ENCODE measurements around the gene LZTS3. TPM values are rescaled to one million over a fixed set of nuclear protein-coding genes. Genes with fewer than 3 reads are reported as not detected.
A peak's percentile ranks its signal among the peaks of the same experiment; 100 is the strongest.
"Not testable (repeated sequence)": the region's sequence is repeated elsewhere in the genome, so short reads cannot be mapped to it uniquely, and the experiment has no call there.

The LZTS3 gene
- polyA plus RNA-seq, 5 donors, result 7.4 to 12.0 (median 8.3) TPM

- no peak for DNase-seq
These were observed 20.7 kb upstream of the LZTS3 start for GRCh38 chr20:3193806-3194616.

DNA sequence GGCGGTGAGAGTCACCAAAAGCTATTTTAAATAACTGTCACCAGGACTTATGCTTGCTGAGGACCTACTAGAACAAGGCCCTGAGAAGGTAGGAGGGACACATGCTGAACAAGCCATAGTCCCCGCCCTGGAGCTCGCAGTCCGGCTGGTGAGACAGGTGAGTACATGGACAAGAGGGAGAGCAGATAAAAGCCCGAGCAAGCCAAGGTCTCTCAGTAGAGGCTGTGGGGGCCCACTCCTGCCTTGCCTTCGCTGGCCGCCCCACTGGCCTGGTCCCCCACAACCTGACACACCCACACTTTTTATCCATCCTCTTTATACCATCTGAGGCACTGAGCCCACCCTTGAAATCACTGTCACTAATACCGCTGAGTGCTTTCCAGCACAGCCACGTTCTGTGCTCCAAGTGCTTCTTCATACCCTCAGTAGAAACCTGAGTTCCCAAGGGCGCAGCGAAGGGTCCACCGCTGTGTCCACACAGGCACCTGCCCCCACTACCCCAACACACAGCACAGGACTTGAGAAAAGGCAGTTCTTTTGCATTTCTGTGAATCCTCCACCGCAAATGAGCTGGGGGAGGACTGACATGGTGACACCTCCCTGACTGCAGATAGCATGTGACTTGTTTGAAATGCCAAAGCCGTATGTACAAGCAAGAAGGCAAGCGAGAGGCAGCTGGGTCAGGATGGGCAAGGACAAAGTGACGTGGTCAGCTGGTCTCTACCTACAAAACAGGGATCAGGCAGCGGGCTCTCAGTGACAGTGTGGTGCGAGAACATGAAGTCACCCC lies 19.1 kb upstream of the LZTS3 start:
- no peak for DNase-seq

DNA sequence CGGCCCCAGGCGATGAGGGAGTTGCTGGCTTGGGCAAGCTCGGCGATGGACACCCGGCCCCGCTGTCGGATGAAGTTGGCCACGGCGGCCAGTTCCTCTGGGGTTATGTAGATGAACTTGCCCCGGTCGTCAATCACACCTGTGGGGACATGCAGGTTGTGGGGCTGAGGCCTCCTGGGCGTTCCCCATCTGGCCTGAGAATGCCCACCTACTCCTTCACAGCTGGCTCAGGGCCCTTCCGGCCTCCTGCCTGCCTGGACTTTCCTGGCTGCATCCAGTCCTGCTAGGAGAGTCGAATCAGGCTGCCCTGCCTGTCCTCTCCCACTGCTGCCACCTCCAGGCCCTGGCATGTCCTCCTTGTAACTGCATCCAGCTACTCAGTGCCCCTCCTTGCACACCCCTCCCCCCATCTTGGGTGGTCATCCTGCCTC lies 17.3 kb upstream of the LZTS3 start:
- DNase-seq, result no peak

GRCh38 chr20:3189561-3190131 lies 16.3 kb upstream of the LZTS3 start:
- no peak for DNase-seq

DNA sequence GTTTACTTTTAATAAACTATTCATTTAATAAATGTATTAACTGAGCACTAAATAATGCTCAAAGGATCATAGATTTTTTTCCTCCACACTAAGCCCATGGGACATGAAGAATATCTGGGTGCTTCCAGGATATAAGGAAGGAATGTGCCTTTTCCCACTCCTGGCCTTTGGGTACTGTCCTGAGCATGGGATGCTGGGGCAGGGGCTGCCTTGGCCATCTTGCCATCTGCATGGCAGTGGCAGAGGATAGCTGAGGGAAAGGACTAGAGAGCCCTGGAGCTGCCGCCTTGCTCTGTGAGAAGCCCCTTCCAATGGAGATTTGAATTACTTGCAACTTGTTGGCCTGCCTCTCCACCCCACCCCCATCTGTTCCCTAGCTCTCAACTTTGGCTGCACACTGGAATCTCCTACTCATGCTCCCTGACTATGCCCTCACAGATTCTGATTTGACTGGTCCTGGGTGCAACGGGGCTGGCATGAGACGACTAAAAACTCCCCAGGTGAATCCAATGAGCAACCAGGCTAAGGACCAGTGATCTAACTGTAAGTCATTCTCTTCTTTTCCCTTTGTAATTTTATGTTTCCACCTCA lies 15.6 kb upstream of the LZTS3 start:
- no peak for DNase-seq

DNA sequence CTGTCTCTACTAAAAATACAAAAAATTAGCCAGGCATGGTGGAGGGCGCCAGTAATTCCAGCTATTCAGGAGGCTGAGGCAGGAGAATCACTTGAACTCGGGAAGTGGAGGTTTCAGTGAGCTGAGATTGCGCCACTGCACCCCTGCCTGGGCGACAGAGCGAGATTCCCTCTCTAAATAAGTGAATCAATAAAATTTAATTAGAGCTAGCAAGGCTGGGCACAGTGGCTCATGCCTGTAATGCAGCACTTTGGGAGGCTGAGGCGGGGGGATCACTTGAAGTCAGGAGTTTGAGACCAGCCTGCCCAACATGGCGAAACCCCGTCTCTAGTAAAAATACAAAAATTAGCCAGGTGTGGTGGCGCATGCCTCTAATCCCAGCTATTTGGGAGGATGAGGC lies 14.5 kb upstream of the LZTS3 start:
- DNase-seq, result not testable (repeated sequence)

DNA sequence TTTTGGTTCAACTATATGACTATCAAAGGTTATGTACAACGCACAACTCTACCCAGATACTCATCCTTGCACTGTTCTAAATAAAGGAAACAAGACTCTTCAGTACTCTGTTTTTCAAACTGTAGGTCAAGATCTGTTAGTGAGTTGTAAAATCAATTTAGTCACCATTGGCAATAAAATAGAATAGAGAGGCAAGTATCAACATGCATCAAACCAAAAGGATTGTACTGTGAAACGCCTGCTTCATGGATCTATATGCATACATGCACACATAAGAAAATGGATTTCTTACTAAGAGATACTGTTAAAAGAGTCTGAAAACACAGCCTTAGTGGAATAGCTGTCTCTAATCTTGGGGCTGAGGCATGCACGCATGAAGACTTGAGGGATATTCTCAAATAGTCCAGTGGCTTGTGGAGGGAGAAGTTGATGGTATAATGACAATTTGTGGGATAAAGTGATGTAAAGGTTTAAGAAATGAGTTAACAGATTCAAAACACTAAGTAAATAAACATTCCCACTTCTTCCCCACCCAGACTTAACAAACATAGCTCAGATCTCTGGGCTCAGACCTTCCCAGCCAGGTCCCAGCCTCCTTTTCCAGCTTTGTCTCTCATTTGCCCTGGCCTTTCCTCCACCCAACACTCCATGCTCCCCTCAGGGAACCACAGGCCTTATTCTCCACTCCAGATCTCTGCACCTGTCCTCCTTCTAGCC lies 10.7 kb upstream of the LZTS3 start:
- no peak for DNase-seq

DNA sequence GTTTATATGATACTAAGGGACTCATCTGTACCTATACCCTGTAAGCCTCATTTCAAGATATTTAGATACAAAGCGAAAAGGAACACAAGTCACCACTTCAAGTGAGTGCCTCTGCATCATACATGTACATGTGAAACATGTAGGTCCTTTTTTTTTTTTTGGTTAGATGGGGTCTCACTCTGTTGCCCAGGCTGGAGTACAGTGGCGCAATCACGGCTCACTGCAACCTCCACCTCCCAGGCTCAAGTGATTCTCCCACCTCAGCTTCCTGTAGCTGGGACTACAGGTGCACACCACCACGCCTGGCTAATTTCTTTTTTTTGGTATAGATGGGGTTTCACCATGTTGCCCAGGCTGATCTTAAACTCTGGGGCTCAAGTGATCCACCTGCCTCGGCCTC lies 9.1 kb upstream of the LZTS3 start:
- DNase-seq, result not testable (repeated sequence)

- no peak for DNase-seq
These were observed 7.9 kb upstream of the LZTS3 start for GRCh38 chr20:3181270-3181669.

DNA sequence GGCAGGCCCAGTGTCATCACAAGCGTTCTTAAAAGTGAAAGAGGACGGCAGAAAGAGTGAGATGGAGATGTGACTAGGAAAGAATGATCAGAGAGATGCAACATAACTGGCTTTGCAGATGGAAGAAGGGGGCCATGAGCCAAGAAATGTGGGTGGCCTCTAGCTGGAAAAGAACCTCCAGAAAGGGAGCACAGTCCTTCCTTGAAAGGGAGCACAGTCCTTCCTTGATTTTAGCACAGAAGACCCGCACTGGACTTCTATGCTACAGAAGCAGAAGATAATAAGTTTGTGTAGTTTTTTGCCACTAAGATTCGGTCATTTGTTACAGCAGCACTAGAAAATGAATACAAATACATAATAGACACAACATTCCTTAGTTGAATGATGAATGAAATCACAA lies 7.0 kb upstream of the LZTS3 start:
- DNase-seq, result no peak

GRCh38 chr20:3177746-3178485 lies 4.6 kb upstream of the LZTS3 start:
- DNase-seq, result no peak

- DNase-seq, result no peak
These were observed 1.9 kb upstream of the LZTS3 start for GRCh38 chr20:3175270-3175669.

GRCh38 chr20:3174442-3175261 lies 1.3 kb upstream of the LZTS3 start:
- DNase-seq, result no peak

- peak; percentile 90 for DNase-seq
These were observed 477 bp upstream of the LZTS3 start for GRCh38 chr20:3173610-3174441.

- DNase-seq, result no peak
These were observed 1.0 kb downstream of the LZTS3 start for GRCh38 chr20:3172126-3172932.

- no peak for DNase-seq
These were observed 1.8 kb downstream of the LZTS3 start for GRCh38 chr20:3171391-3172125.

DNA sequence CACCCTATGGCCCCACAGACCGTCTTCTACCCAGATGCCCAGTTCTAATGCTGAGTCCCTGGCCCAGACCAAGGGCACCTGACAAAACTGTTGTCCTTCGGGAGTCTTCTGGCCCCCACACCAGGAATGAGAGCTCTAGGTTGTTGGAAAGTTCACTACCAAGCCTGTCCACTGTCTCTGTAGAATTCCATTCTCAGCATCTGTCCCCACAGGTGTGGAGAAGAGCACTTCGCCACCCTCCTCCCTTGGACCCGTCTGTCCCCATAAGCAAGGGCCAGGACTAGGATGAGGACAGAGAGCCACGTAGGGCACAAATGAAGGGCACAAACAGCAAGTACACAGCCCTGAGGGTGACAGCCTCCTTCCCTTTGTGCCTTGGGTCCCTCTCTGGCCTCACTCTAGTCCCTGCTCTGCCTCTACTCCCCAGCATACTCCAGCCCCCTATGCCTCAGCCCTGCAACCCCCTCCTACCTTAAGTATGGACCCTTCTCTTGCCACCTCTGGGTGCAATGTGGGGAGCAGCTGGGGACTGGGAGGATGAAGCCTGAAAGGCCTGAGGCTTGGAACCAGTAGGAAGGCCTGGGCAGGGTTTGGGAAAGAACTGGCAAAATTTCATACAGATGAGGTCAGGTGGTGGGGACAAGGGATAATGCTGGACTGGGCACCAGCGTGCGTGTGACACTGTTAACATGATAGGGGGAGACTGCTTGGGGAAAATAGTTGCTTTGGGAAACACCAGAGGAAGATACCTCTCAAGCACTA lies 4.3 kb downstream of the LZTS3 start:
- no peak for DNase-seq
